Raji (cell line): Measurements from ENCODE around the gene MMP17.

Source experiments
- POLR2A ChIP-seq: IDR thresholded peaks from 2 replicates; pipeline ENCODE4 v1.6.1; 2011; ENCODE audit warnings: low read depth, low read length, control low read depth; ENCODE audit not compliant: insufficient read depth

The MMP17 gene

GRCh38 chr12:131827961-131828534, at the start of gene MMP17:
Gene MMP17, plus strand, starts transcription at chr12:131828393. Its CDS starts 102 bp downstream, at chr12:131828495.
- no peak for TF ChIP-seq POLR2A

- no peak for TF ChIP-seq POLR2A
Observed at GRCh38 chr12:131779027-131779426, 49.2 kb upstream of the MMP17 start.

- no peak for TF ChIP-seq POLR2A
Observed at GRCh38 chr12:131782061-131782460, 46.1 kb upstream of the MMP17 start.

GRCh38 chr12:131783915-131784541, 44.2 kb upstream of the MMP17 start:
- no peak for TF ChIP-seq POLR2A

GRCh38 chr12:131784909-131785762, 43.1 kb upstream of the MMP17 start:
- TF ChIP-seq POLR2A = no peak

- no peak for TF ChIP-seq POLR2A
Observed at GRCh38 chr12:131785763-131786330, 42.3 kb upstream of the MMP17 start.

GRCh38 chr12:131786331-131786730, 41.9 kb upstream of the MMP17 start:
- TF ChIP-seq POLR2A = no peak

- no peak for TF ChIP-seq POLR2A
Observed at GRCh38 chr12:131787143-131787660, 41.0 kb upstream of the MMP17 start.

GRCh38 chr12:131788070-131788469, 40.1 kb upstream of the MMP17 start:
- TF ChIP-seq POLR2A = no peak

GRCh38 chr12:131789638-131790037, 38.6 kb upstream of the MMP17 start:
- no peak for TF ChIP-seq POLR2A

- no peak for TF ChIP-seq POLR2A
Observed at GRCh38 chr12:131793243-131794022, 34.8 kb upstream of the MMP17 start.

GRCh38 chr12:131794061-131794460, 34.1 kb upstream of the MMP17 start:
- no peak for TF ChIP-seq POLR2A

- TF ChIP-seq POLR2A = no peak
Observed at GRCh38 chr12:131794573-131794972, 33.6 kb upstream of the MMP17 start.

GRCh38 chr12:131795064-131795463, 33.1 kb upstream of the MMP17 start:
- no peak for TF ChIP-seq POLR2A
